ENCODE data around the gene THAP9.

Gene THAP9

DNA sequence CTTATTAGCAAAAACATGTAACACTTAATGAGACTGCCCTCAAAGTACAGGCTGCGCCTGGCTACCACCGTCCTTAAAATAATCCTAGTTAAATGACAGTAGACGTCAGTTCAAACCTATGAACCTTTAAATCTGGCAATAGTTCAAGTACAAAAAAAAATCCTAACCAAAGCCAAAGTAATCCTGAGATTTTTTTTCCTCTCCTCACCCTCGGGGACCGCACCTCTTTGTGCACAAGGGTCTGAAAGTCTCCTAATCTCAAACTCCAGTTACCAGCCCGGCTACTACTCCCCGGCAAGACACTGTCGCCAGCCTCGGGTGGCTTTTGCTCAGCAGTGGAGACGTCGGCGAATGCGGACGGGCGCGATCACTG lies 10.0 kb upstream of the THAP9 start:
- Mint-ChIP-seq H3K9me3 (no peaks in the 10 kb centered on the region), H3K27me3 (no peaks in the 10 kb centered on the region), H3K27ac (peak overlapping the region; percentile 95), H3K4me1 (peaks cover 41% of the 10 kb centered on the region), H3K4me3 (peak overlapping the region; percentile 88), H3K36me3 (peaks cover 13% of the 10 kb centered on the region)
- no peak for ATAC-seq

GRCh38 chr4:82890901-82891706 lies 9.4 kb upstream of the THAP9 start, which contains the start of gene SEC31A:
SEC31A (minus strand) TSS chr4:82891153; CDS start chr4:82881936, 9,217 bp downstream.
- no peaks in the 10 kb centered on the region for H3K9me3 Mint-ChIP-seq
- H3K4me3 Mint-ChIP-seq: peak within 1 kb of the TSS; percentile 88
- ATAC-seq: peak; percentile 98
- H3K27me3 Mint-ChIP-seq: no peaks in the 10 kb centered on the region
- peaks cover 35% of the 10 kb centered on the region for H3K4me1 Mint-ChIP-seq
- H3K27ac Mint-ChIP-seq: peak within 1 kb of the TSS; percentile 95
- H3K36me3 Mint-ChIP-seq: peaks cover 11% of the 10 kb centered on the region

DNA sequence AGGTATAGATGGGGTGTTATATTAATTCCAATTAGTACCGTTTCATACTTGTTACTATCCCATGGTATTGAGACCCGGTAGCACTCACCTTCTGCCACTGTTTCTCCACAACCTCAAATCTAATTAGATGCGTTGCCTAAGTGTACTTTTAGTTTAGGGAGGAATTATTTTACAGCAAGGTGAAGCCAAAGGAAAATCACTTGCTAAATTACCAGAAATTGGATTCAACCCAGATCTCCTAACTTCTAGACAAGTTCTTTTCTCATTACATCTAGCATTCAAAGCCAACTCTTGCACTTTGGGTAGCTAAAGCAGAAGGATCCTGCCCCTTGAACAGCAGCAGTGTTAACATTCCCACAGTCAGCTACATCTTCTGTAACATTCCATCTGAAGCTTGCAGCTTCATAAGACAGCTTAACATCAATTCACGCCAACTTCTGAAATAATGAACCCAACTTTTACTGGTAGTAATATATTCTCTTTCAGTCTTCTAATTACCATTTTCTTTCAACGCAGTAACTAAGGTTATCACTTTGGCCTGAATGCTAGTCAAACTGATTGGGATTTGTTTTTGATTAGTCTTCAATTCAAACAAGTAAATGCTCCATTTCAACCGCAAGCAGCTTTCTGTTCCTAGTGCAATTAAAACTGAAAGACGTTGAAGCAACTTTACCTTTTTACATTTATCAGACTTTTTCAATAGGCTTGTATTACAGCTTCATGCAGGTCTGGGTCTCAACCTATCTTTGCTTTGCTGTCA lies 8.6 kb upstream of the THAP9 start:
- H3K27ac Mint-ChIP-seq: peak overlapping the region; percentile 95
- peak overlapping the region; percentile 88 for H3K4me3 Mint-ChIP-seq
- no peak for ATAC-seq
- no peaks in the 10 kb centered on the region for H3K27me3 Mint-ChIP-seq
- peaks cover 15% of the 10 kb centered on the region for H3K36me3 Mint-ChIP-seq
- H3K9me3 Mint-ChIP-seq: no peaks in the 10 kb centered on the region
- H3K4me1 Mint-ChIP-seq: peaks cover 31% of the 10 kb centered on the region

DNA sequence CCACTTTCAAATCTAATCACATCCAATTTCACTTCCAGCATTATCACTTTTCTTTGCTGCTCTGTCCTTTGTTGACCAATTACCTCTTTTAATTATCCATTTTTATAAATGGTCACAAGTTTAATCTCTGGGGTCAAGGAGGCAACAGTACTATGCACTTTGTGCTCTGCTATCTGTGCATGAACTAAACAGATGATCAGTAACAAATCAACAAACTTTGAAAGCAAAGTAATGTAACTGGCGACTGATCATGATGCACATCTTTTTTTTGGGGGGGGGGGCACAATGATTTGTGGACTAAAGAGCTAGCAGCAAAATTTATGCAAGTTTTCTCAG lies 8.1 kb upstream of the THAP9 start:
- Mint-ChIP-seq H3K9me3 (no peaks in the 10 kb centered on the region), H3K4me1 (peaks cover 28% of the 10 kb centered on the region), H3K27ac (peak overlapping the region; percentile 95), H3K36me3 (peaks cover 17% of the 10 kb centered on the region), H3K4me3 (peak overlapping the region; percentile 88), H3K27me3 (no peaks in the 10 kb centered on the region)
- ATAC-seq: no peak

GRCh38 chr4:82893942-82894341 lies 6.6 kb upstream of the THAP9 start:
- peaks cover 37% of the 10 kb centered on the region for H3K4me1 Mint-ChIP-seq
- H3K27ac Mint-ChIP-seq: no peak overlapping the region
- ATAC-seq: no peak
- H3K27me3 Mint-ChIP-seq: no peaks in the 10 kb centered on the region
- H3K9me3 Mint-ChIP-seq: no peaks in the 10 kb centered on the region
- H3K36me3 Mint-ChIP-seq: peaks cover 17% of the 10 kb centered on the region
- H3K4me3 Mint-ChIP-seq: no peak overlapping the region

DNA sequence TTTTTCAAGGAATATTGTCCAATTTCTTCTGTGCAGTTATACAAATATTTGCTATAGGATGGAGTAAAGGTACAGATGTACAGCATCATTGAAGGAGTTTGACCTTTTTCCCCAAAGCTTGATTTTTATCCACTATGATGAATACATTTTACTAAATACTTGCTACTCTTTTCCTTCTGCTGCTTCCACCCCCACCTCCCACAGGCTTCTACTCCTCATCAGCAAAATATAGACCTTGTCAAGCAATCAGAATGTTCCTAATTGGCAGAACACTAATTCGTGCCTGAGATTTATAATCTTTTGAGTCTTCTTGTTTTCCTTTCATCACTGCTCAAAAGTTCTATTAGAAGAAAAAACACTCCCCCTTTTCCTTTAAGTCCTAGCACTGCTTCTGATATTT lies 3.8 kb upstream of the THAP9 start:
- H3K4me1 Mint-ChIP-seq: peaks cover 32% of the 10 kb centered on the region
- H3K27me3 Mint-ChIP-seq: no peaks in the 10 kb centered on the region
- H3K36me3 Mint-ChIP-seq: peaks cover 17% of the 10 kb centered on the region
- no peak for ATAC-seq
- no peaks in the 10 kb centered on the region for H3K9me3 Mint-ChIP-seq
- H3K27ac Mint-ChIP-seq: no peak overlapping the region
- H3K4me3 Mint-ChIP-seq: no peak overlapping the region

- H3K4me1 Mint-ChIP-seq: peaks cover 23% of the 10 kb centered on the region
- no peaks in the 10 kb centered on the region for H3K27me3 Mint-ChIP-seq
- H3K9me3 Mint-ChIP-seq: no peaks in the 10 kb centered on the region
- H3K27ac Mint-ChIP-seq: no peak overlapping the region
- no peak for ATAC-seq
- H3K4me3 Mint-ChIP-seq: no peak overlapping the region
- peaks cover 17% of the 10 kb centered on the region for H3K36me3 Mint-ChIP-seq
These were observed 2.0 kb upstream of the THAP9 start for GRCh38 chr4:82898322-82899243.

- no peaks in the 10 kb centered on the region for H3K9me3 Mint-ChIP-seq
- no peak for ATAC-seq
- H3K27me3 Mint-ChIP-seq: no peaks in the 10 kb centered on the region
- peaks cover 12% of the 10 kb centered on the region for H3K36me3 Mint-ChIP-seq
- peaks cover 23% of the 10 kb centered on the region for H3K4me1 Mint-ChIP-seq
- H3K4me3 Mint-ChIP-seq: no peak overlapping the region
- no peak overlapping the region for H3K27ac Mint-ChIP-seq
These were observed 1.0 kb upstream of the THAP9 start for GRCh38 chr4:82899374-82900065.

GRCh38 chr4:82900066-82900410 lies 497 bp upstream of the THAP9 start:
- Mint-ChIP-seq H3K27ac (no peak overlapping the region), H3K36me3 (peaks cover 9% of the 10 kb centered on the region), H3K4me1 (peaks cover 23% of the 10 kb centered on the region), H3K27me3 (no peaks in the 10 kb centered on the region), H3K4me3 (no peak overlapping the region), H3K9me3 (no peaks in the 10 kb centered on the region)
- peak; percentile 28 for ATAC-seq

DNA sequence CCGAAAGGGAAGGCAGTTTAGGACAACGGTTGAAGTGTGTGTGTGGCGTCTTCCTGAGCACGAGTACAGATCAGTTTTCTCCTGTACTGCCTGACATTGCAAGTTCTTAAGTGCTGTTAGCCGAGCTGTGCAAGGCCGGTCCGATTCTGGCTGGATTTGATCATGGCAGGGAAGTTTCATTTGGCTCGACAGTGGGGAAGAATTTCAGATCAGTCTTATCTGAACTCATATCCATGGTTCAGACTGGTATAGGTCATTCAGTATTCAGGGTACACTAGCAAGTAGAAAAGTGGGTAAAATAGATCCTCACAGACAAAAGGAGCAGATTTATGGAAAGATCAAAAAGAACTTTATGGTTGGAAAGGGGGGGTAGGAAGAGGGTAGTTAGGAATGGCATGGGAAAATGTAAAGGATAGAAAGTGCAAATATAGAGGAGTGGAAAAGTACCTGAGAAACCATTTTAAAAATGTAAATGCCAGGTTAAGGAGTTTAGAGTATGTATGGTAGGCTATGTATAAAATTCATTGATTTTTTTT lies 716 bp downstream of the THAP9 start:
- no peaks in the 10 kb centered on the region for H3K27me3 Mint-ChIP-seq
- H3K4me3 Mint-ChIP-seq: no peak overlapping the region
- H3K27ac Mint-ChIP-seq: no peak overlapping the region
- no peak for ATAC-seq
- H3K36me3 Mint-ChIP-seq: peaks cover 6% of the 10 kb centered on the region
- no peaks in the 10 kb centered on the region for H3K9me3 Mint-ChIP-seq
- peaks cover 35% of the 10 kb centered on the region for H3K4me1 Mint-ChIP-seq

- Mint-ChIP-seq H3K27ac (no peak overlapping the region), H3K9me3 (no peaks in the 10 kb centered on the region), H3K4me1 (peaks cover 19% of the 10 kb centered on the region), H3K4me3 (no peak overlapping the region), H3K36me3 (no peaks in the 10 kb centered on the region), H3K27me3 (no peaks in the 10 kb centered on the region)
- no peak for ATAC-seq
These were observed 3.2 kb downstream of the THAP9 start for GRCh38 chr4:82903737-82904136.

- Mint-ChIP-seq H3K27me3 (no peaks in the 10 kb centered on the region), H3K36me3 (no peaks in the 10 kb centered on the region), H3K9me3 (no peaks in the 10 kb centered on the region), H3K4me1 (peaks cover 13% of the 10 kb centered on the region), H3K4me3 (peak overlapping the region; percentile 30), H3K27ac (peak overlapping the region; percentile 28)
- ATAC-seq: peak; percentile 42
These were observed 4.7 kb downstream of the THAP9 start for GRCh38 chr4:82905205-82905604.

DNA sequence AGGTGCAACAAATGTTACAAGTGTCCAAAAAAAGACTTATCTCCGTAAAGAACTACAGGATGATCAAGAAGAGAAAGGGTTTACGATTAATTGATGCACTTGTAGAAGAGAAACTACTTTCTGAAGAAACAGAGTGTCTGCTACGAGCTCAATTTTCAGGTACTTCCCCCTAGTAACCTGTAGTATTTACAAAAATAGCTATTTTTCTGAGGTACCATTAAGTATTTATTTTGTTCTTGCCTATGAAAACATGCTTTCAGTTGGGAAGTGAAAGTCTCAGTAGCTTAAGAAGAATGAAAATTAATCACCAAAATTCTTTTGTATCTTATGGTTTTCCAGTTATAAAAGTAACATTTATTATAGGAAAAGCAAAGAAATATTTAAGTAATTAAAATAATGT lies 5.9 kb downstream of the THAP9 start:
- H3K9me3 Mint-ChIP-seq: no peaks in the 10 kb centered on the region
- H3K4me1 Mint-ChIP-seq: peaks cover 13% of the 10 kb centered on the region
- no peaks in the 10 kb centered on the region for H3K27me3 Mint-ChIP-seq
- H3K36me3 Mint-ChIP-seq: peaks cover 8% of the 10 kb centered on the region
- H3K4me3 Mint-ChIP-seq: no peak overlapping the region
- H3K27ac Mint-ChIP-seq: no peak overlapping the region
- ATAC-seq: no peak

GRCh38 chr4:82909326-82909725 lies 8.8 kb downstream of the THAP9 start:
- H3K27me3 Mint-ChIP-seq: no peaks in the 10 kb centered on the region
- H3K27ac Mint-ChIP-seq: no peak overlapping the region
- H3K9me3 Mint-ChIP-seq: no peaks in the 10 kb centered on the region
- no peak for ATAC-seq
- no peak overlapping the region for H3K4me3 Mint-ChIP-seq
- H3K36me3 Mint-ChIP-seq: peaks cover 14% of the 10 kb centered on the region
- H3K4me1 Mint-ChIP-seq: peaks cover 13% of the 10 kb centered on the region

Measured in stimulated activated memory B cell treated with anti-CD40 and anti-IgM and Interleukin-4, amounts not matched to agents 10 μg/mL and 1 μg/mL and 100 μg/mL, for 72 hours (primary cell).